Effector memory CD4-positive, alpha-beta T cell (primary cell): ENCODE measurements around the gene SHROOM2.

Experiments
- DNase-seq, 3 donors: peaks; one replicate each; pipeline ENCODE4 v3.0.0-alpha.2; 2020
- H3K27ac ChIP-seq: 2 replicates; pipeline ENCODE4 v1.7.0; 2013; ENCODE audit warnings: mild to moderate bottlenecking, low read length, moderate library complexity; ENCODE audit not compliant: insufficient read depth, poor library complexity, severe bottlenecking
- H3K27me3 ChIP-seq: replicated peaks from 2 replicates; pipeline ENCODE4 v1.7.0; 2013; ENCODE audit warnings: mild to moderate bottlenecking, low read length; ENCODE audit not compliant: insufficient read depth, control insufficient read depth, poor library complexity, severe bottlenecking
- H3K36me3 ChIP-seq: 2 replicates; pipeline ENCODE4 v1.7.0; 2013; ENCODE audit warnings: mild to moderate bottlenecking, low read length, moderate library complexity; ENCODE audit not compliant: control insufficient read depth, insufficient read depth
- H3K4me1 ChIP-seq: 2 replicates; pipeline ENCODE4 v1.7.0; 2013; ENCODE audit warnings: low read length, mild to moderate bottlenecking; ENCODE audit not compliant: control insufficient read depth, insufficient read depth, poor library complexity, severe bottlenecking
- H3K4me3 ChIP-seq: 2 replicates; pipeline ENCODE4 v1.7.0; 2013; ENCODE audit warnings: low read length, low read depth, mild to moderate bottlenecking; ENCODE audit not compliant: insufficient read depth, poor library complexity, severe bottlenecking
- H3K9me3 ChIP-seq: 2 replicates; pipeline ENCODE4 v1.7.0; 2013; ENCODE audit warnings: mild to moderate bottlenecking, low read length, moderate library complexity; ENCODE audit not compliant: control insufficient read depth

SHROOM2 gene

GRCh38 chrX:9781941-9782340 lies 4.3 kb upstream of the SHROOM2 start:
- no peak for DNase-seq
- no peaks in the 10 kb centered on the region for H3K4me1 ChIP-seq
- no peaks in the 10 kb centered on the region for H3K36me3 ChIP-seq
- no peak overlapping the region for H3K27ac ChIP-seq
- no peaks in the 10 kb centered on the region for H3K9me3 ChIP-seq
- H3K27me3 ChIP-seq: no peaks in the 10 kb centered on the region
- no peak overlapping the region for H3K4me3 ChIP-seq

GRCh38 chrX:9784332-9784731 lies 1.9 kb upstream of the SHROOM2 start:
- Histone ChIP-seq H3K4me1 (no peaks in the 10 kb centered on the region), H3K27ac (no peak overlapping the region), H3K4me3 (no peak overlapping the region), H3K27me3 (no peaks in the 10 kb centered on the region), H3K36me3 (no peaks in the 10 kb centered on the region), H3K9me3 (no peaks in the 10 kb centered on the region)
- no peak for DNase-seq

GRCh38 chrX:9785254-9785943 lies 830 bp upstream of the SHROOM2 start:
- Histone ChIP-seq H3K9me3 (no peaks in the 10 kb centered on the region), H3K4me1 (no peaks in the 10 kb centered on the region), H3K27ac (no peak overlapping the region), H3K36me3 (no peaks in the 10 kb centered on the region), H3K4me3 (no peak overlapping the region), H3K27me3 (no peaks in the 10 kb centered on the region)
- no peak for DNase-seq

- DNase-seq: no peak
- Histone ChIP-seq H3K4me1 (no peaks in the 10 kb centered on the region), H3K9me3 (no peaks in the 10 kb centered on the region), H3K36me3 (no peaks in the 10 kb centered on the region), H3K27ac (no peak overlapping the region), H3K4me3 (no peak overlapping the region), H3K27me3 (no peaks in the 10 kb centered on the region)
Measured at GRCh38 chrX:9786798-9787635, 788 bp downstream of the SHROOM2 start.

- H3K27me3 ChIP-seq: no peaks in the 10 kb centered on the region
- H3K27ac ChIP-seq: no peak overlapping the region
- no peaks in the 10 kb centered on the region for H3K9me3 ChIP-seq
- no peaks in the 10 kb centered on the region for H3K36me3 ChIP-seq
- H3K4me1 ChIP-seq: no peaks in the 10 kb centered on the region
- no peak overlapping the region for H3K4me3 ChIP-seq
- no peak for DNase-seq
Measured at GRCh38 chrX:9788911-9789310, 2.7 kb downstream of the SHROOM2 start.

- no peak for DNase-seq
- Histone ChIP-seq H3K36me3 (no peaks in the 10 kb centered on the region), H3K4me3 (no peak overlapping the region), H3K4me1 (no peaks in the 10 kb centered on the region), H3K9me3 (no peaks in the 10 kb centered on the region), H3K27ac (no peak overlapping the region), H3K27me3 (no peaks in the 10 kb centered on the region)
Measured at GRCh38 chrX:9789555-9789954, 3.3 kb downstream of the SHROOM2 start.

- Histone ChIP-seq H3K4me1 (no peaks in the 10 kb centered on the region), H3K27ac (no peak overlapping the region), H3K9me3 (no peaks in the 10 kb centered on the region), H3K27me3 (no peaks in the 10 kb centered on the region), H3K36me3 (no peaks in the 10 kb centered on the region), H3K4me3 (no peak overlapping the region)
- no peak for DNase-seq
Measured at GRCh38 chrX:9790866-9791265, 4.6 kb downstream of the SHROOM2 start.

- DNase-seq: no peak
- H3K4me3 ChIP-seq: no peak overlapping the region
- H3K36me3 ChIP-seq: no peaks in the 10 kb centered on the region
- no peaks in the 10 kb centered on the region for H3K4me1 ChIP-seq
- H3K27me3 ChIP-seq: no peaks in the 10 kb centered on the region
- no peaks in the 10 kb centered on the region for H3K9me3 ChIP-seq
- no peak overlapping the region for H3K27ac ChIP-seq
Measured at GRCh38 chrX:9794495-9794894, 8.3 kb downstream of the SHROOM2 start.

- Histone ChIP-seq H3K27ac (no peak overlapping the region), H3K36me3 (no peaks in the 10 kb centered on the region), H3K27me3 (no peaks in the 10 kb centered on the region), H3K4me1 (no peaks in the 10 kb centered on the region), H3K4me3 (no peak overlapping the region), H3K9me3 (no peaks in the 10 kb centered on the region)
- DNase-seq: no peak
Measured at GRCh38 chrX:9797384-9798360, 11.4 kb downstream of the SHROOM2 start.
